Measurements from ENCODE around the gene UTY. TPM values are rescaled to one million over a fixed set of nuclear protein-coding genes. Genes with fewer than 3 reads are reported as not detected.

The UTY gene
- total and polyA plus RNA-seq, 9 of the 15 experiments (the other 6 are each of a cell fraction or from before 2014, with no cell fraction given): 0.09 TPM; not detected in 8

GRCh38 chrY:13432293-13433025 is 47.4 kb downstream of the UTY start:
- Histone ChIP-seq H4K20me1 (replicated peaks; ENCODE audit: control insufficient read depth, insufficient read depth, low read length) (no peaks in the 10 kb centered on the region), H3K9ac (ENCODE audit: insufficient read depth in 1 of 2, low read depth in 2 of 2, low read length in 2 of 2) (no peak overlapping the region), H3K4me2 (ENCODE audit: insufficient read depth, low read length) (no peak overlapping the region), H3K4me1 (replicated peaks in 1 of 2; ENCODE audit: control insufficient read depth in 2 of 2, insufficient read depth in 2 of 2, low read length in 2 of 2) (no peaks in the 10 kb centered on the region), H3K9me3 (replicated peaks; ENCODE audit: control insufficient read depth, insufficient read depth, low read depth, low read length) (no peaks in the 10 kb centered on the region), H3K27me3 (ENCODE audit: control insufficient read depth in 2 of 2, insufficient read depth in 2 of 2, low read length in 2 of 2) (no peaks in the 10 kb centered on the region), H3K79me2 (ENCODE audit: control insufficient read depth, insufficient read depth, low read length) (no peaks in the 10 kb centered on the region), H3K27ac (ENCODE audit: extremely low read depth, low read depth, low read length) (no peak overlapping the region), H2AFZ (ENCODE audit: low read depth, low read length) (no peak overlapping the region), H3K9me1 (ENCODE audit: control insufficient read depth, insufficient read depth, low read length) (no peaks in the 10 kb centered on the region), H3K36me3 (ENCODE audit: control insufficient read depth, insufficient read depth, low read length) (no peaks in the 10 kb centered on the region), H3K4me3 (no peak overlapping the region)
- intact Hi-C loops (cut with micrococcal nuclease): no loop called here
- ChIA-PET CTCF (ENCODE audit: low intra/inter-chr PET ratio) (no interaction called here), POLR2A (no interaction called here)
- no CpG with 5 or more reads among the region's 3 CpGs for WGBS (ENCODE audit: insufficient coverage, low coverage, missing lambda C conversion rate)
- no peak for FAIRE-seq
- no peak for DNase-seq (ENCODE audit: extremely low read depth in 1 of 4, low spot score in 3 of 4)
- ATAC-seq: no peak
- no peak for TF ChIP-seq TOE1 (IDR thresholded peaks at IDR 0.05; ENCODE audit: borderline replicate concordance)
- TF ChIP-seq TOE1 (CRISPR knock-in tag; IDR thresholded peaks at IDR 0.05; ENCODE audit: borderline replicate concordance, low read depth): no peak
- TF ChIP-seq ZNF224 (CRISPR knock-in tag; IDR thresholded peaks at IDR 0.05): no peak
- in situ Hi-C loops (cut with MboI): no loop called here
- no TSS peak for BruUV-seq (replicated peaks)

GRCh38 chrY:13429551-13429950 is 50.3 kb downstream of the UTY start:
- Histone ChIP-seq H3K79me2 (ENCODE audit: control insufficient read depth, insufficient read depth, low read length) (no peaks in the 10 kb centered on the region), H3K4me1 (replicated peaks in 1 of 2; ENCODE audit: control insufficient read depth in 2 of 2, insufficient read depth in 2 of 2, low read length in 2 of 2) (no peaks in the 10 kb centered on the region), H3K9ac (ENCODE audit: insufficient read depth in 1 of 2, low read depth in 2 of 2, low read length in 2 of 2) (no peak overlapping the region), H3K36me3 (ENCODE audit: control insufficient read depth, insufficient read depth, low read length) (no peaks in the 10 kb centered on the region), H3K9me1 (ENCODE audit: control insufficient read depth, insufficient read depth, low read length) (no peaks in the 10 kb centered on the region), H4K20me1 (replicated peaks; ENCODE audit: control insufficient read depth, insufficient read depth, low read length) (no peaks in the 10 kb centered on the region), H3K9me3 (replicated peaks; ENCODE audit: control insufficient read depth, insufficient read depth, low read depth, low read length) (no peaks in the 10 kb centered on the region), H3K4me3 (no peak overlapping the region), H2AFZ (ENCODE audit: low read depth, low read length) (no peak overlapping the region), H3K4me2 (ENCODE audit: insufficient read depth, low read length) (no peak overlapping the region), H3K27ac (ENCODE audit: extremely low read depth, low read depth, low read length) (no peak overlapping the region), H3K27me3 (ENCODE audit: control insufficient read depth in 2 of 2, insufficient read depth in 2 of 2, low read length in 2 of 2) (no peaks in the 10 kb centered on the region)
- in situ Hi-C loops (cut with MboI): no loop called here
- ChIA-PET POLR2A (no interaction called here), CTCF (ENCODE audit: low intra/inter-chr PET ratio) (no interaction called here)
- no peak for FAIRE-seq
- BruUV-seq (replicated peaks): no TSS peak
- no CpG with 5 or more reads among the region's 3 CpGs for WGBS (ENCODE audit: insufficient coverage, low coverage, missing lambda C conversion rate)
- intact Hi-C loops (cut with micrococcal nuclease): no loop called here
- no peak for DNase-seq (ENCODE audit: extremely low read depth in 1 of 4, low spot score in 3 of 4)
- ATAC-seq: no peak
- no peak for TF ChIP-seq ZBTB34 (CRISPR knock-in tag; IDR thresholded peaks at IDR 0.05)
- TF ChIP-seq CC2D1A (IDR thresholded peaks at IDR 0.05): no peak
- TF ChIP-seq SMARCE1 (IDR thresholded peaks at IDR 0.05): no peak
- TF ChIP-seq TARDBP (IDR thresholded peaks at IDR 0.05): no peak
- no peak for TF ChIP-seq ZNF655 (CRISPR knock-in tag; IDR thresholded peaks at IDR 0.05)
- TF ChIP-seq ETV6 (IDR thresholded peaks at IDR 0.05; ENCODE audit: borderline replicate concordance in 1 of 2, low read depth in 2 of 2, low read length in 1 of 2): no peak
- TF ChIP-seq ETV6 (CRISPR knock-in tag; IDR thresholded peaks at IDR 0.05; ENCODE audit: borderline replicate concordance): no peak
- TF ChIP-seq BDP1 (IDR thresholded peaks at IDR 0.05; ENCODE audit: insufficient read depth, insufficient read length): no peak
- TF ChIP-seq ATF3 (IDR thresholded peaks at IDR 0.05): no peak
- no peak for TF ChIP-seq ATF3 (CRISPR knock-in tag; conservative IDR thresholded peaks at IDR 0.05)
- no peak for TF ChIP-seq EZH2 (IDR thresholded peaks at IDR 0.05; ENCODE audit: borderline replicate concordance, low read depth, low read length)
